ENCODE measurements around the gene HOMER2.

HOMER2 gene

DNA sequence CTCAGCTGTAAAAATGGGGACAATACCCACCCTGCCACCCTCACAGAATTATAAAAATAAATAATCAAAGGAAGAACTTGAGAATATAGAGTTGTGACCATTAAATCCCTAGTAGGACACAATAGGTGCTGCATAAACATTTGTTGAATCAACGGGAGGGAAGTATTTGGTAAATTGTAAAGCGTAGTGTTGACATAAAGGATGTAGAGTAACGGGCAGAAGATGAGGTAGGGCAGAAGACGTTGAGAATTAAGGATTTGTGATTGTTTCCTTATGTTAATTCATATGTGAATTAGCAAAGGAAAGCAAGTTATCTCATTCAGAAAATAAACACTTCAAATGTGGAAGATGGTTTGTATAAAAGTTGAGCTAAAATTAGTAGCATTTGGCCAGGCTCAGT is 40.6 kb upstream of the HOMER2 start:
- peaks cover 3% of the 10 kb centered on the region for H3K27me3 Mint-ChIP-seq (ENCODE audit: low read depth, poor library complexity)
- H3K4me3 Mint-ChIP-seq: no peak overlapping the region

GRCh38 chr15:82992436-82992998 is 40.0 kb upstream of the HOMER2 start:
- Mint-ChIP-seq H3K27me3 (ENCODE audit: low read depth, poor library complexity) (peaks cover 3% of the 10 kb centered on the region), H3K4me1 (peaks cover 1% of the 10 kb centered on the region), H3K27ac (no peak overlapping the region), H3K9me3 (no peaks in the 10 kb centered on the region), H3K36me3 (ENCODE audit: low read depth) (peaks cover 45% of the 10 kb centered on the region), H3K4me3 (no peak overlapping the region)
- no peak for DNase-seq
- TF ChIP-seq, protein P1, sequence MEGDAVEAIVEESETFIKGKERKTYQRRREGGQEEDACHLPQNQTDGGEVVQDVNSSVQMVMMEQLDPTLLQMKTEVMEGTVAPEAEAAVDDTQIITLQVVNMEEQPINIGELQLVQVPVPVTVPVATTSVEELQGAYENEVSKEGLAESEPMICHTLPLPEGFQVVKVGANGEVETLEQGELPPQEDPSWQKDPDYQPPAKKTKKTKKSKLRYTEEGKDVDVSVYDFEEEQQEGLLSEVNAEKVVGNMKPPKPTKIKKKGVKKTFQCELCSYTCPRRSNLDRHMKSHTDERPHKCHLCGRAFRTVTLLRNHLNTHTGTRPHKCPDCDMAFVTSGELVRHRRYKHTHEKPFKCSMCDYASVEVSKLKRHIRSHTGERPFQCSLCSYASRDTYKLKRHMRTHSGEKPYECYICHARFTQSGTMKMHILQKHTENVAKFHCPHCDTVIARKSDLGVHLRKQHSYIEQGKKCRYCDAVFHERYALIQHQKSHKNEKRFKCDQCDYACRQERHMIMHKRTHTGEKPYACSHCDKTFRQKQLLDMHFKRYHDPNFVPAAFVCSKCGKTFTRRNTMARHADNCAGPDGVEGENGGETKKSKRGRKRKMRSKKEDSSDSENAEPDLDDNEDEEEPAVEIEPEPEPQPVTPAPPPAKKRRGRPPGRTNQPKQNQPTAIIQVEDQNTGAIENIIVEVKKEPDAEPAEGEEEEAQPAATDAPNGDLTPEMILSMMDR (IDR thresholded peaks at IDR 0.05): no peak

More for the DNA sequence above, 40.6 kb upstream of the HOMER2 start:
- DNase-seq: no peak
- no peak overlapping the region for H3K27ac Mint-ChIP-seq
- no peaks in the 10 kb centered on the region for H3K4me1 Mint-ChIP-seq
- no peaks in the 10 kb centered on the region for H3K9me3 Mint-ChIP-seq
- H3K36me3 Mint-ChIP-seq (ENCODE audit: low read depth): peaks cover 42% of the 10 kb centered on the region
- TF ChIP-seq, protein P1 (IDR thresholded peaks at IDR 0.05): no peak

GRCh38 chr15:82986442-82986780 is 33.9 kb upstream of the HOMER2 start:
- TF ChIP-seq, protein P1 (IDR thresholded peaks at IDR 0.05): no peak
- Mint-ChIP-seq H3K36me3 (ENCODE audit: low read depth) (peaks cover 55% of the 10 kb centered on the region), H3K4me1 (peaks cover 28% of the 10 kb centered on the region), H3K9me3 (peaks cover 15% of the 10 kb centered on the region), H3K4me3 (peak overlapping the region; percentile 98), H3K27ac (peak overlapping the region; percentile 61), H3K27me3 (ENCODE audit: low read depth, poor library complexity) (peaks cover 5% of the 10 kb centered on the region)
- DNase-seq: no peak

- H3K36me3 Mint-ChIP-seq (ENCODE audit: low read depth): peaks cover 51% of the 10 kb centered on the region
- H3K9me3 Mint-ChIP-seq: peaks cover 15% of the 10 kb centered on the region
- H3K27ac Mint-ChIP-seq: peak within 1 kb of the TSS; percentile 61
- DNase-seq: peak; percentile 75
- peaks cover 5% of the 10 kb centered on the region for H3K27me3 Mint-ChIP-seq (ENCODE audit: low read depth, poor library complexity)
- peaks cover 28% of the 10 kb centered on the region for H3K4me1 Mint-ChIP-seq
- H3K4me3 Mint-ChIP-seq: peak within 1 kb of the TSS; percentile 98
- TF ChIP-seq, protein P1 (IDR thresholded peaks at IDR 0.05): no peak
These were observed 33.3 kb upstream of the HOMER2 start, which contains the start of gene RAMAC for GRCh38 chr15:82985688-82986441. RAMAC (plus strand) TSS chr15:82986210; CDS start chr15:82989019, 2,809 bp downstream.

DNA sequence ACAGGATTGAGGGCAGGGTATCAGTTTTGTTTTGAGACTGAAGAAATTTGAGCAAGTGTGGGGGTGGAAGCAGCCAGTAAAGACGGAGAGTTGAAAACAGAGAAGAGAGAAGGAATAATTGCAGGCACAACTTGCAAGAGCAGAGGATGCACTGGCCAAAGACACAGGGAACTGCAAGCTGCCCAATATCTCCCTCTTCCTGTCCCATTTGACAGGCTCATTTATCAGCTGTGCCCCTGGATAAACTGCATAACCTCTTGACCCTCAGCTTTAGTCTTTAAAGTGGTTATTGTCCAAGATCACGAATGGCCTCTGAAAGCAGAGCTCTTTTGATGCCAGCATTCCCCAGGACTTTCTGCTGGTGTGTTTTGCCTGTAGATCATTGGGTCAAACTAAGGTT is 28.5 kb upstream of the HOMER2 start:
- peaks cover 15% of the 10 kb centered on the region for H3K9me3 Mint-ChIP-seq
- H3K36me3 Mint-ChIP-seq (ENCODE audit: low read depth): peaks cover 15% of the 10 kb centered on the region
- DNase-seq: peak; percentile 7
- TF ChIP-seq, protein P1 (IDR thresholded peaks at IDR 0.05): no peak
- H3K27ac Mint-ChIP-seq: no peak overlapping the region
- peaks cover 5% of the 10 kb centered on the region for H3K27me3 Mint-ChIP-seq (ENCODE audit: low read depth, poor library complexity)
- no peak overlapping the region for H3K4me3 Mint-ChIP-seq
- H3K4me1 Mint-ChIP-seq: peaks cover 14% of the 10 kb centered on the region

All from nephron progenitor cell (in vitro differentiated cells).